HEK293 (cell line): ENCODE data around the gene FCGR3A.
A peak's percentile ranks its signal among the peaks of the same experiment; 100 is the strongest.
"Not testable (repeated sequence)": the region's sequence is repeated elsewhere in the genome, so short reads cannot be mapped to it uniquely, and the experiment has no call there.

Source experiments
- CTCF ChIA-PET: fragments of 350-600 bp; formaldehyde crosslinking; extraction: SDS; loops from one replicate; lab custom pipeline; 2021; ENCODE audit warnings: antibody characterized with exemption; lab: Yijun Ruan, JAX
- POLR2A ChIA-PET: fragments of 300-600 bp; formaldehyde crosslinking; extraction: SDS; loops from one replicate; lab custom pipeline; 2020; ENCODE audit warnings: antibody characterized with exemption, inconsistent platforms; lab: Yijun Ruan, JAX
- H3K27ac ChIP-seq: fragments of 200-500 bp; sonication (Bioruptor generic); 2 replicates; pipeline ENCODE4 v1.5.1; 2014; ENCODE audit warnings: low read depth, low read length, control low read depth, inconsistent platforms; ENCODE audit errors: extremely low read depth
- H3K36me3 ChIP-seq, 2 experiments: fragments of 200-500 bp in 1 of 2; sonication (Bioruptor generic) in 1 of 2; 1 replicate in 1 of 2; 2 replicates in 1 of 2; pipeline ENCODE4 v1.5.1; 2014 to 2017; ENCODE audit warnings: inconsistent platforms in 2 of 2, low read length in 2 of 2; ENCODE audit not compliant: control insufficient read depth in 2 of 2, insufficient read depth in 1 of 2
- H3K4me1 ChIP-seq: fragments of 200-500 bp; sonication (Bioruptor generic); 2 replicates; pipeline ENCODE4 v1.5.1; 2014; ENCODE audit warnings: mild to moderate bottlenecking, low read length, inconsistent platforms; ENCODE audit not compliant: control insufficient read depth, insufficient read depth
- H3K4me3 ChIP-seq: 2 replicates; pipeline ENCODE4 v1.5.1; 2011; ENCODE audit warnings: low read depth, mild to moderate bottlenecking, control low read depth, low read length, moderate library complexity
- H3K9me3 ChIP-seq: fragments of 200-500 bp; sonication (Bioruptor generic); 2 replicates; pipeline ENCODE4 v1.5.1; 2014; ENCODE audit warnings: low read depth, low read length, inconsistent platforms; ENCODE audit not compliant: control insufficient read depth, insufficient read depth
- ZNF133 ChIP-seq: fragments of 450-650 bp; formaldehyde crosslinking; IDR thresholded peaks from 2 replicates; pipeline ENCODE4 v1.5.1; 2016; ENCODE audit warnings: missing biosample characterization, missing genetic modification characterization
- ZNF174 ChIP-seq: fragments of 450-650 bp; formaldehyde crosslinking; IDR thresholded peaks from 2 replicates; pipeline ENCODE4 v1.5.0; 2017; ENCODE audit warnings: missing biosample characterization, mild to moderate bottlenecking, missing genetic modification characterization

Gene FCGR3A

GRCh38 chr1:161549652-161550051 is at the start of gene FCGR3A:
TSS of gene FCGR3A (minus strand) at chr1:161549818. CDS start at chr1:161549736, 82 bp downstream.
- TF ChIP-seq ZNF174 (tag by site-specific recombination), result no peak
- POLR2A ChIA-PET, result no interaction called here
- no peaks in the 10 kb centered on the region for H3K36me3 ChIP-seq
- no peak within 1 kb of the TSS for H3K4me3 ChIP-seq
- H3K27ac ChIP-seq, result no peak within 1 kb of the TSS
- CTCF ChIA-PET, result no interaction called here
- no peaks in the 10 kb centered on the region for H3K9me3 ChIP-seq
- no peaks in the 10 kb centered on the region for H3K4me1 ChIP-seq

- H3K36me3 ChIP-seq, POLR2A ChIA-PET, H3K27ac ChIP-seq, CTCF ChIA-PET, H3K4me1 ChIP-seq, H3K9me3 ChIP-seq, H3K4me3 ChIP-seq: not testable (repeated sequence)
These were observed 47.5 kb upstream of the FCGR3A start for GRCh38 chr1:161597077-161597476.

DNA sequence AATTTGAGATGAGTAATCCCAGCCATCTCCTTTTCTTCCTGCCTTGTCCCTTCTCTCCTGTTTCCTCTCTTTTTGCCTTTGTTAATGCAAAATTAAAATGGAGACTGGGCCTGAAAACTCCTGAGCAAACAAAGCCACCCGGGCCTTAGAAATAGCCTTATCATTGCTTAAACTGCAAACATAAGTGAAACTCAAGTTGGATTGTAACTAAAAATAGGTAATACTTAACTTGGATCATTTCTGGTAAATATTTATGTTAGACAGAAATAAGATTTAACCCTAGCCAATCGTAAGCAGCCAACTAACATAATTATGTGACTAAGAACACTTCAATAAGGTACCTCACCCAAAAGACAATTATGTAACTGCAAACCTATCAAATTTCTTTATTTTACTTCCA is 46.0 kb upstream of the FCGR3A start:
- H3K4me1 ChIP-seq, H3K27ac ChIP-seq, H3K4me3 ChIP-seq, H3K36me3 ChIP-seq, CTCF ChIA-PET, POLR2A ChIA-PET, H3K9me3 ChIP-seq: not testable (repeated sequence)
- 0 out of 2 replicates have a peak, but pooled peaks have one; percentile 25 for TF ChIP-seq ZNF133 (tag by site-specific recombination)

DNA sequence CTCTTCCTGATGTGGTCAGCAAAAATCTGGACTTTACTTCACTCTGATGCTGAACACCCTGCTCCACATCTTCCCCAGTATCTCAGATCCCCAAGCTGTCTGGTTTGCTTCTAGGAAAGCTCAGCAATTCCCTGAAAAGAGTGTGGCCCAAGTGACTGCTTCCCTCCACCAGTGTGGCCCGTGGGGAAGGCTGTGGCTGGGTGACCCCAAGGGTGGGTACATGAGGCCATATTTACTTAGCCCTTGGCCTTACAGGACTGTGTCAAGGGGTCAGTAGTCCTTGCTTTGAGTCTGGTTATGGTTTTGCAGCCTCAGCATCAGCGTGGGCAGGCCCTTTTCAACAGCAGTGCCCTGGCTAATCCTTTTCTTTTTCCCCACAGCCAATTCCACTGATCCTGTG is 45.6 kb upstream of the FCGR3A start:
- H3K4me1 ChIP-seq, H3K4me3 ChIP-seq, POLR2A ChIA-PET, CTCF ChIA-PET, H3K36me3 ChIP-seq, H3K9me3 ChIP-seq, H3K27ac ChIP-seq: not testable (repeated sequence)

DNA sequence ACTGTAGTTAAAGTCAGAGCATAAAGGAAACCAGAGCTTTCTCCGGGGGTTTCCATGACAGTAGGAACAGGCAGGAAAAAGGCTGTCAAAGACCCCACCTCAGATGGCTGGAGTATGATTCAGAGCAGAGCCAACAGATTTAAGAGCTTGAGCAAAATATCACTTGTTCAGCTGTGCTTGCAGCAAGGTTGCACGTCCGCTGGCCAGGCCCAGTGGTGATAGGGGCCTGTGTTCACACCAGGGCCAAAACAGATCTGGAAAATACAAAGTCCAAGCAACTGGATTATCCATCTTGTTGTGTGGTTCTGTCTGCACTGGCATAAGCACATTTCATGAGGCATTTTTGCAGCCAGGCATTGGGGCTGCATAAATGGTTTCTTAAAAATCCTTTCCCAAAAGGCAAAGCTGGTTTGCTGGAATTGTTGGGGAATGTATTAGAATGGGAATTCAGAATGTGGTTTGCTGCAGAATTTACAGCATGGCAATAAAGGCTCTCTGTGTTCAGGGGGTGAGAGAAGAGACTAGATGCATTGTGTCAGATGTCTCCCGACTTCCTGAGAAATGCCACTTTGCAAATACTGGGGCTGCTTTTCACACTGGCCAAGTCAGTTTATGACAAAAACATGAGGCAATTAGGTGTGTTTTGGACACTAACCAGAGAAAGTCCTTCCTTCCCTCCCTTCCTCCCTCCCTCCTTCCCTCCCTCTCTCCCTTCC is 44.8 kb upstream of the FCGR3A start:
- H3K27ac ChIP-seq, H3K9me3 ChIP-seq, H3K4me3 ChIP-seq, H3K36me3 ChIP-seq, H3K4me1 ChIP-seq, POLR2A ChIA-PET, CTCF ChIA-PET: not testable (repeated sequence)

DNA sequence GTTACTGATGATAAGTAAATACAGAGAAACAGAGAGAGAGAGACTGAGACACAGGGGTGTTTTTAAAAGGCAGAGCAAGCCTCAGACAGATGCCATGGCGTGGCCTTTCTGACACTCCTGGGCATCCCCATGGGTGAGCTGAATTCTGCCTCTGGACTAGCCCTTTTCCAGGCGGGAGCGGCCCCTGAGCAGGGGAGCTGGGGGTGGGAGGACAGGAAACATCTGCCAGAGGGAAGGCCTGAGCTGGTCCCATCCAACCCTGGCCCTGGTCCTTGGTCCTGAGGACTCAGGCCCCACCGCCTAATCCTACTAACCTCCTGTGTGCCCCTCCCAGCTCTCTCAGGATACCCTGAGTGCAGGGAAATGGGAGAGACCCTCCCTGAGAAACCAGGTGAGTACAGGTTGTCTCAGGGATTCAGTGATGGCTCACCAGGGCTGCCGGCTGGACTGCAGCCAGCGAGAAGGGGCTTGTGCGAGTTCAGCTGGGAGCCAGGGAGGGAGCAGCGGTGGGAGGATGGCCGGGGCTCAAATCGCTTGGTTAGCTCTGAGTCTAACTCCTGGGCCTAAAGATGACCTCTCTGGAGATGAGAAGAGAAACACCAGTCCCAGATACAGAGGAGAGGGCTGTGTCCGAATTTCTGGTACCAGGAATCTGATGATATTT is 43.6 kb upstream of the FCGR3A start:
- H3K4me3 ChIP-seq, POLR2A ChIA-PET, H3K4me1 ChIP-seq, H3K27ac ChIP-seq, H3K36me3 ChIP-seq, CTCF ChIA-PET, H3K9me3 ChIP-seq: not testable (repeated sequence)

DNA sequence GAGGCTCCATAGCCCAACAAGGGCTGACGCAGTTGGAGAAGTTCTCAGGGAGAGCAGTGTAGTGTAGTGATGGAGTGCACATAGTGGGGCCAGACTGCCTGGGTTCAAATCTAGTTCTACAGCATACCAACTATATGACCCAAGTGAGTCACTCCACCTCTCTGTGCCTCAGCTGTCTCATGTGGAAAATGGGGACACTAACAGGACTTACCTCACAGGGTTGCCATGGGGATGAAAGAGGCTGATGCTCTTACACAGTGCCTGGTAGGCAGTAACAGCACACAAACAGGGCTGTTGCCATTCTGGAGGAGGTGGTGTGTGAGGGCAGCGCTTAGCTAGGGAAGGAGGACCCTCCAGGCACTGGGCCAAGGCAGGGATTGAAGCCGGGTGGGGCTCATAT is 43.0 kb upstream of the FCGR3A start:
- H3K27ac ChIP-seq, H3K36me3 ChIP-seq, H3K4me3 ChIP-seq, H3K9me3 ChIP-seq, POLR2A ChIA-PET, CTCF ChIA-PET, H3K4me1 ChIP-seq: not testable (repeated sequence)

DNA sequence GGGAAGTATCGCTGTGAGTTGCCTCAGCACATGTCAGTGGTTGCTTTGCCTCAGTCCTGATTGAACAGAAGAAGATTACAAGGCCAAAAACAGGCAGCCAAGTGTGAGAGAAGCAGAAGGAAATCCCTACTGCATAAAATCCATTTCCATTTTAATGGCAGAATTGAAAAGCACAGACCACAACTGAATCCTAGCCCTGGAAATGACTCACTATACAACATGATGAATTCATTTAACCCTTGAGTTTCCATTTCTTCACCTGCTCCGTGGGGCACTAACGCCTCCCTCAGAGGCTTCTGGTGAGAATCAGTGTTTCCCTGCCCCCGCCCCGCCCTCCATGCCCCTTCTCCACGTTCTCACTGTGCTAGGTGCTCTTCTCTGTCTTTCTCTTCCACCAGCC is 40.3 kb upstream of the FCGR3A start:
- CTCF ChIA-PET, H3K4me1 ChIP-seq, H3K4me3 ChIP-seq, POLR2A ChIA-PET, H3K36me3 ChIP-seq, H3K9me3 ChIP-seq, H3K27ac ChIP-seq: not testable (repeated sequence)
